Activated CD8-positive, alpha-beta T cell treated with anti-CD3 and anti-CD28 coated beads, Interleukin-2, amount 10 ng/mL, durations not matched to agents 7 days and 5 days (primary cell): Measurements from ENCODE around the gene NEGR1. TPM values are rescaled to one million over a fixed set of nuclear protein-coding genes. Genes with fewer than 3 reads are reported as not detected.

Experiments
- ATAC-seq: fragments of 150-1000 bp; cut with Tn5 transposase; one replicate; pipeline ENCODE4 v1.10.0; 2021; ENCODE audit warnings: moderate library complexity
- CTCF ChIA-PET: fragments of 350-600 bp; sonication (Branson Sonifier 250); formaldehyde crosslinking; loops from one replicate; lab custom pipeline; 2021; ENCODE audit warnings: antibody characterized with exemption; lab: Charles Lee
- POLR2A ChIA-PET: fragments of 350-600 bp; sonication (Branson Sonifier 250); formaldehyde crosslinking; loops from one replicate; lab custom pipeline; 2021; ENCODE audit warnings: antibody characterized with exemption; lab: Charles Lee
- DNase-seq: peaks from one replicate; pipeline ENCODE4 v3.0.0-alpha.2; 2020
- H3K27ac Mint-ChIP-seq: one replicate; pipeline ENCODE4 v1.8.0; 2021; ENCODE audit warnings: mild to moderate bottlenecking, mixed read lengths
- H3K27me3 Mint-ChIP-seq: one replicate; pipeline ENCODE4 v1.8.0; 2021; ENCODE audit warnings: low read depth, mixed read lengths
- H3K36me3 Mint-ChIP-seq: one replicate; pipeline ENCODE4 v1.8.0; 2021; ENCODE audit warnings: low read depth, mixed read lengths
- H3K4me1 Mint-ChIP-seq: one replicate; pipeline ENCODE4 v1.8.0; 2021; ENCODE audit warnings: low read depth, mixed read lengths
- H3K4me3 Mint-ChIP-seq: one replicate; pipeline ENCODE4 v1.8.0; 2021; ENCODE audit warnings: mild to moderate bottlenecking, mixed read lengths
- H3K9me3 Mint-ChIP-seq: one replicate; pipeline ENCODE4 v1.8.0; 2022; ENCODE audit warnings: mixed read lengths; ENCODE audit not compliant: insufficient read depth
- total RNA-seq, 2 experiments: library from RNA; stranded (reverse); gene quantifications; one replicate each; pipeline ENCODE4 v1.2.3, GENCODE V29; 2021

The NEGR1 gene
- total RNA-seq, 2 experiments from 2014 or later, result not detected

DNA sequence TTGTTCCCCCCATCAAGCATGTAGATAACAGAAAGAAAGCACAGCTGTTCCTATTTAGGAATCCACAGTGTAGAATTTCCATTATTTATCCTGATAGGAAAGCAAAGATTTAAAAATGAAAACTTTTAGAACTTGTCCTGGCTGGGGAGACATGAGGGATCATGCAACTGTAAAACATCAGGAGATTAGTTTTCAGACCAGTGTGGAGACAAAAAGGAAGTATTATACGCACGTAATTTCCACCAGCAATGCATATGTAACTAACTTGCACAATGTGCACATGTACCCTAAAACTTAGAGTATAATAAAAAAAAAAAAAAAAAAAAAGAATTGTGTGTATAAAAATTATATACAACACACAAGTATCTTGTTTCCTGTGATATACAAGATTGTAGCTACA, 172.4 kb downstream of the NEGR1 start:
- Mint-ChIP-seq H3K27ac (no peak overlapping the region), H3K27me3 (no peaks in the 10 kb centered on the region), H3K9me3 (no peaks in the 10 kb centered on the region), H3K36me3 (no peaks in the 10 kb centered on the region), H3K4me1 (no peaks in the 10 kb centered on the region), H3K4me3 (no peak overlapping the region)
- DNase-seq, result no peak
- ATAC-seq, result no peak
- ChIA-PET CTCF (no interaction called here), POLR2A (no interaction called here)

DNA sequence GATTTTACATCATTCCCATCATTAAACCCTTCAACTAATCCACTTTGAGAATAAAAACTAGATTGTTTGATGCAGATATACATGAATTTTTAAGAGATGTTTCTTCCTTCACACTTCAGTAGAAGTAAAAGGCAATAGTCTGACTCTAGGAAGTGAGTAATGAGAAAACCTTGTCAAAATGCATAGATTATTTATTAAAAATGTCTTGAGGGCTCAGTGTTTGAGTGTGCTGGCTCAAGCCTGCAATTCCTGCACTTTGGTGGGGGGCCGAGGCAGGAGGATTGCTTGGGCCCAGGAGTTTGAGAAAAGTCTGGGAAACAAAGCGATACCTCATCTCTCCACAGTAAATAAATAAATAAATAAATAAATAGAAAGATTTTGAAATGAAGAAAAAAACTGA, 177.1 kb downstream of the NEGR1 start:
- DNase-seq, result no peak
- ChIA-PET POLR2A (no interaction called here), CTCF (no interaction called here)
- Mint-ChIP-seq H3K27me3 (no peaks in the 10 kb centered on the region), H3K4me1 (no peaks in the 10 kb centered on the region), H3K27ac (no peak overlapping the region), H3K4me3 (no peak overlapping the region), H3K36me3 (no peaks in the 10 kb centered on the region), H3K9me3 (no peaks in the 10 kb centered on the region)
- ATAC-seq, result no peak

DNA sequence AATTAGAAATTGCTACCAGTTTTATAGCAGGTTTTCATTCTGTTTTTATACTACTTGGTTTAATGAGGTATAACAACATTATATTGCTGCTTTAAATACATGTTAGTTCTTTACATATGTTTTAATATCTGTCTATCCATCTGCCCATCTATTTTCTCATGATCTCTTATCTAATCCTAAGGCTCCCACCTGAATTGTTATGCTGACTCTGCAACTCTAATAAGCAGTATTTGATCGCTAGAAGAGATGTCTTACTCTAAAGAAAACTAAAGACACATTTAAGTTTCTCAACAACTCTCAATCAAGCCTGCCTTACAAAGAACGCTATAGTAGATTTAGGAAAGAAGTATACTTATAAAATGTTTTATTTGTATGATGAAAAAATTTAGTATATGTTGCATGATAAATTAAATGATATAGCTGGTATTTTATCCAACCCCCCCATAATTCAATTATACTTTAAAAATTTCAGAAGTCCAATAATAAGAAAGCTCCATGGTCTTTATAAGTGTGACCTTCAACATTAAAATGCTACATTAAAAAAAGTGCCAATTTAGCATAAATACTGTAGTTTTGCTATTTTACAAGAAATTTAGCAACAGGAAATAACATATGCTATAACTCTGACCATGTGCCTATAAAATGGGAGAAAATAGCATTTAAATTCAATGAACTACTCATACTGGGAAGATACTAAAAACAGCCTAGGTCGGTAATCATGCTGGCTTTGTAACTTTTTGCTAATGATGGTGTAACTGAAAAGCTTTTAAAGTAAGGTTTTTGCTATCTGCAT, 180.3 kb downstream of the NEGR1 start:
- CTCF ChIA-PET, result no interaction called here
- H3K27me3 Mint-ChIP-seq, result no peaks in the 10 kb centered on the region
- H3K4me3 Mint-ChIP-seq, result no peak overlapping the region
- H3K27ac Mint-ChIP-seq, result no peak overlapping the region
- POLR2A ChIA-PET, result no interaction called here
- no peaks in the 10 kb centered on the region for H3K9me3 Mint-ChIP-seq
- H3K36me3 Mint-ChIP-seq, result no peaks in the 10 kb centered on the region
- ATAC-seq, result no peak
- no peak for DNase-seq
- no peaks in the 10 kb centered on the region for H3K4me1 Mint-ChIP-seq

DNA sequence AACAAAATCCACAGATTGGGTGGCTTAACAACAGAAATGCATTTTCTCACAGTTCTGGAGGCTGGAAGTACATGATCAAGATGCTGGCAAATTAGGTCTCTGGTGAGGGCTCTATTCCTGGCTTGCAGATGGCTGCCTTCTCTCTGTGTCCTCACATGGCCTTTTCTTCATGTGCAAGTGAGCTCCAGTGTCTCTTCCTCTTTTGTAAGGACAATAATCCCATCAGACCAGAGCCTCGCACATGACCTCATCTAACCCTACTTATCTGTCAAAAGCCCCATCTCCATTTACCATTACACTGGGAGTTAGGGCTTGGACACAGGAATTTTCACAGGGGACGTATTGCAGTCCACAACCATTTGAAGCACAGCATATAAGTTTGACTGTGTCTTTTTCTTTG, 181.6 kb downstream of the NEGR1 start:
- no peak overlapping the region for H3K4me3 Mint-ChIP-seq
- POLR2A ChIA-PET, result no interaction called here
- no peak overlapping the region for H3K27ac Mint-ChIP-seq
- no peaks in the 10 kb centered on the region for H3K36me3 Mint-ChIP-seq
- ATAC-seq (no peak), DNase-seq (no peak)
- CTCF ChIA-PET, result no interaction called here
- no peaks in the 10 kb centered on the region for H3K9me3 Mint-ChIP-seq
- no peaks in the 10 kb centered on the region for H3K4me1 Mint-ChIP-seq
- no peaks in the 10 kb centered on the region for H3K27me3 Mint-ChIP-seq

DNA sequence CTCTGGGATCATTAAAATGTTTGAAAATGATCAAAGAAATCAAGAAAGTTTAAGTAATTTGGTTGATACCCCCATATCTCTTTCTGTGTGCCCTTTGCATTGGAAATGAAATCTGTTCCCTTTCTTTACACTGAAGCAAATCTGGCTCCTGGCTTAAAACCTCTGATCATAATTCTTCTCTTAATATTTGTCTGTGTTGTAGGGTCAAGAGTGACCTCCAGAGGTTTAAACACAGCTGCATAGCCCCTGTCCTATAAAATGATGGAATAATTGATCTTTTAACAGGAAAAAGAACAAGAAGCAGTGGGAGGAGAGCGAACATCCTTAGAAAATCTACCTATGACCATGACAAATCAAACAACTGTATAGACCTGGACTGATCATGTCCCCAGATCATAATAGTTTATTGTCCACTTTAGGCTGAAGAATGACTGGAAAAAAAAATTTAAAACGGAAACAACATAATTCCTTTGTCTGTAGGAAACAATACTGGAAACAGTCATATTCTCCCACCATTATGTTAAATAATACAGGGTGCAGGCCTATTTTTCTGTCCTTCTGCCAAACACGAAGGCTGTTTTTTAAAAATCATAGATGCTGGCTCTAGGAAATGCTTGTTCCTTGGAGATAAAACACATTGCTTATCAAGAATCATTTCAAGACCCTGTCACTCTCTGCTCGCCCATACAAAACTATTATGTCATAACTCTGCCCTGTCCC, 184.3 kb downstream of the NEGR1 start:
- no peak overlapping the region for H3K27ac Mint-ChIP-seq
- ChIA-PET POLR2A (no interaction called here), CTCF (no interaction called here)
- no peak for DNase-seq
- H3K9me3 Mint-ChIP-seq, result no peaks in the 10 kb centered on the region
- ATAC-seq, result no peak
- H3K4me1 Mint-ChIP-seq, result no peaks in the 10 kb centered on the region
- H3K4me3 Mint-ChIP-seq, result no peak overlapping the region
- no peaks in the 10 kb centered on the region for H3K36me3 Mint-ChIP-seq
- H3K27me3 Mint-ChIP-seq, result no peaks in the 10 kb centered on the region

DNA sequence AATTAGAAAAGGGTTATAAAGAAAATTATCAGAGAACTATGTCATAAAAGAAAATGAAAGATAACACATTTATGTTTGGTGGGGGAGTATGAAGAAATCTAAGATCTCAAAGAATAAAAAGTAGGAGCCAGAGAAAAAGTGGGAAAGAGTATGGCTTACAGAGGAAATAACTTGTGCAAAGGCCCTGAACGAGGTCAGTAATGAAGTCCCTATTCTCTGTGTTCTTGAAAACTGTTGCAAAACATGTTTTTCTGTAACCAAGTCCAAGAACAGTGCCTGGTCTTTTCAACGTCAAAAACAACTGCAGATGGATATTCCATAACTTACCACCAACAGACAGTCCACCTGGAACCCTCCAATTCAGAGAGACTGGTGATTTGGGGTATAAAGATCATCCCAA, 188.1 kb downstream of the NEGR1 start:
- DNase-seq (no peak), ATAC-seq (no peak)
- no peaks in the 10 kb centered on the region for H3K9me3 Mint-ChIP-seq
- no peaks in the 10 kb centered on the region for H3K27me3 Mint-ChIP-seq
- H3K27ac Mint-ChIP-seq, result no peak overlapping the region
- ChIA-PET CTCF (no interaction called here), POLR2A (no interaction called here)
- no peaks in the 10 kb centered on the region for H3K4me1 Mint-ChIP-seq
- H3K36me3 Mint-ChIP-seq, result no peaks in the 10 kb centered on the region
- no peak overlapping the region for H3K4me3 Mint-ChIP-seq

DNA sequence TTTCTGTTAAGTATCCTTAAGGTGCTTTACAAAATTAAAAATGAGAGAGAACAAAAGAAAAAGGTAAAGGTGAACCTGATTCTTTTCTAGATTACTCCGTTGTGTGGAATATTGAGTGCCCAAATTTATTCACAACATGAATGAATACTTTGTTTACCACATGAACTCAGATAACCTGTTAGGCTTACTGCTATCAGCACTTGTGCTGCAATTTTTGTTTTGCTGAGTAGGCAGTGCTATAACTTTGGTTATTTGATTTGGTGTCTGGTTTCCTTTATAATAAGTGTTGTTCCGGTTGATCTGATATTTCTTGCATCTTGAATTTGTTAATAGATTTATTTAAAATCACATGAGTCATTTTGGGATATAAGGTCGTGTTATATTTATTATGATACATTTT, 195.9 kb downstream of the NEGR1 start:
- Mint-ChIP-seq H3K4me1 (no peaks in the 10 kb centered on the region), H3K36me3 (no peaks in the 10 kb centered on the region), H3K27me3 (no peaks in the 10 kb centered on the region), H3K4me3 (no peak overlapping the region), H3K27ac (no peak overlapping the region), H3K9me3 (no peaks in the 10 kb centered on the region)
- POLR2A ChIA-PET, result no interaction called here
- no peak for DNase-seq
- CTCF ChIA-PET, result no interaction called here
- no peak for ATAC-seq

DNA sequence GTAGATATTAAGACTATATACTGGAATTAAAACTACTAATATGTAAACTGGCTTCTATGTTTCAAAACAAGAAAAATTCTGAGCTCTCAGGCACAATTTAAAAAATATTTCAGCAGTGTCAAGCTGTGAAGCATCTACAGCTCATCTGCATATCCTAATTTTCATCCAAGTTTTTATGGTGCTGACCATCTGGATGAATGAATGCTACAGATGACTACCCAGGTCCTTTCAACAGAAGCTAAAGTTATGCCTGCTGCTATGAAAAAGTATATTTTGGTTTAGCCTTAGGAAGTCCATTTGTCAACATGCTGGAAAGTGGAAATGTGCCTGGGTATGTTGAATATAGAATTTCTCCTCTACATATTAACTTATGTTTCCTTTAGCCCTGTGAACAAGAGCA, 206.9 kb downstream of the NEGR1 start:
- Mint-ChIP-seq H3K4me3 (no peak overlapping the region), H3K27me3 (no peaks in the 10 kb centered on the region), H3K36me3 (no peaks in the 10 kb centered on the region), H3K9me3 (no peaks in the 10 kb centered on the region), H3K27ac (no peak overlapping the region), H3K4me1 (no peaks in the 10 kb centered on the region)
- ChIA-PET CTCF (no interaction called here), POLR2A (no interaction called here)
- ATAC-seq (no peak), DNase-seq (no peak)

DNA sequence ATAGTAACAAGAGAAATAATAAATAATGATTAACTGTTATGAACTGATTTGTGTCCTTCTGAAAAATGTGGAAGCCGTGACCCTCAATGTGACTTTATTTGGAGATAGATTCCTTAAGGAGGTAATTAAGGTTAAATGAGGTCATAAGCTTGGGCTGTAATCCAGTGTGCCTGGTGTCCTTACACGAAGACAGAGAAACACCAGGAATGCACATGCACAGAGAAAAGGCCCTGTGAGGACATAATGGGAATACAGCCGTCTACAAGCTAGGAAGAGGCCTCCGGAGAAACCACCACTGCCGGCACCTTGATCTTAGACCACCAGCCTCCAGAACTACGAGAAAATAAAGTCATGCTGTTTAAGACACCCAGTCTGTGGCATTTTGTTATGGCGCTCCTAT, 215.9 kb downstream of the NEGR1 start:
- ATAC-seq, result no peak
- Mint-ChIP-seq H3K9me3 (no peaks in the 10 kb centered on the region), H3K27ac (no peak overlapping the region), H3K4me1 (no peaks in the 10 kb centered on the region), H3K27me3 (no peaks in the 10 kb centered on the region), H3K36me3 (no peaks in the 10 kb centered on the region), H3K4me3 (no peak overlapping the region)
- DNase-seq, result no peak
- POLR2A ChIA-PET, result no interaction called here
- CTCF ChIA-PET, result no interaction called here

DNA sequence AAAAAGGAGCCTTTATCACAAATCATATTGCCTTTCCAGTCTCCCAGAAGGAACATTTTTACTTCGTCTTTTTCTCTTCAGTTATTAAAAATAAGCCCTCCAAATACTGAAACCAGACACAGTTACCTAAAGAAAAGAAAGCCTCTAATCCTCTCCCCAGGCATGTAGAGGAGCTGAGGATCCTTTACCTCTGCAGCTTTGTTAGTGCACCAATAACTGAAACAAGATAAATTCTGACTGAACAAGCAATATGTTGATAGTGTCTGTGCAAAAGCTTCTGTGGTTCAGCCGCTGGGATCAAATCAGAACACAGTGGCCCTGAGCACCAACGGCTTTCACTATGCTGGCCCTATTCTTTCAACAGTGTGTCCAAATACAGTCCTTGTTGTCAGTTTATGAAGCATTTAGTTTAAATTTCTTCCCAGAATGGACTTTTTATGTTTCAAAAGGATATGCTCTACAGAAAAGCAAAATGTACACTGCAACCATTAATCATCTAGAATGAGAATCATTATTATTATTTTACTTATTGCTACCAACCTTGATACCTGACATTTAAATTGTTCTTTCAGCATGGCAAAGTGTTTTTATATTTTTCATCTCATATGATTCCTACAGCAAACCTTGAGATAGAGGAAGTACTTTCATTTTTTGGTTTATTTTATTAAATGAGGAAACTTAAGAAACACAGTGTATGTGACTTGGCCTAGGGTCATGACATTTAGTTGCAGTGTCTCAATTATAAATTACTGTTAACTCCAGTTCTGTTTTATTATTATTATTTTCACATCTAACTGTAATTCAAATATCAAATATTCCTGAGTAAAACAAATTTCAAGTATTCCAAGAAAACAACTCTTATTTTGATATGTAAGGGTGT, 217.9 kb downstream of the NEGR1 start:
- Mint-ChIP-seq H3K27ac (no peak overlapping the region), H3K9me3 (no peaks in the 10 kb centered on the region), H3K27me3 (no peaks in the 10 kb centered on the region), H3K4me3 (no peak overlapping the region), H3K36me3 (no peaks in the 10 kb centered on the region), H3K4me1 (no peaks in the 10 kb centered on the region)
- ChIA-PET POLR2A (no interaction called here), CTCF (no interaction called here)
- ATAC-seq (no peak), DNase-seq (no peak)

DNA sequence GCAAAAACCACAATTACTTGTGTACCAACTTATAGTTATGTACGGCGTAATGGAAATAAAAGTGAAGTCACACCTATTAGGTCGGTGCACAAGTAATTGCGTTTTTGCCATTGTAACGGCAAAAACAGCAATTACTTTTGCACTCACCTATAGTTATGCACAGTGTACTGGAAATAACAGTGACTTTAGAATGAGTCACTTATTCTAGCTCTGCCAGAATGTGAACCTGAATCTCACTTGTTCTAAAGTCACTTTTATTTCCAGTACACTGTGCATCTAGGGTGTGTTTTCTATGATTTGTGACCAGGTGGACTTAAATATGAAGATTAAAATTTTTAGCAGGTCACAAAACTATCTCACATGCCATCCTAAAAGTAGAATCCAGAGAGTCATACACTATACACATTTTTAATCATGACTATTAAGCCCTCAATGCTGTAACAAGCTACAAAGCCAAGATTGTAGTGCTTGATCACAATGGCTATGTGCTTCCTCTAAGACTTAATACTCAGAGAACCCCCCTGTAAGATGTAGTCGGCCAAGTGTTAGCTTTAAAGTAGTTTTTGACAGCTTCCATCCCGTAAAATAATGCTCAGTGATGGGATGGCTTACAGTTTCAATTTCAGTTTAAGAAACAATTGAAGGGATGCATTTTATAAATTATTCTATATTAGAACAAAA, 218.8 kb downstream of the NEGR1 start:
- H3K4me3 Mint-ChIP-seq, result no peak overlapping the region
- CTCF ChIA-PET, result no interaction called here
- no peak for ATAC-seq

More for the DNA sequence above, 218.8 kb downstream of the NEGR1 start:
- no peak for DNase-seq
- no peak overlapping the region for H3K27ac Mint-ChIP-seq
- H3K27me3 Mint-ChIP-seq, result no peaks in the 10 kb centered on the region
- POLR2A ChIA-PET, result no interaction called here
- no peaks in the 10 kb centered on the region for H3K9me3 Mint-ChIP-seq
- no peaks in the 10 kb centered on the region for H3K36me3 Mint-ChIP-seq
- no peaks in the 10 kb centered on the region for H3K4me1 Mint-ChIP-seq
